SK-N-MC (cell line): ENCODE data around the gene ADARB1.

Experiments
- DNase-seq: peaks from one replicate; pipeline ENCODE4 v3.0.0-alpha.2; 2011; ENCODE audit warnings: low read depth, low spot score
- H3K27ac ChIP-seq: fragments of 200-600 bp; sonication (generic); 2 replicates; pipeline ENCODE4 v1.5.1; 2016; ENCODE audit warnings: mixed run types
- H3K36me3 ChIP-seq: fragments of 200-600 bp; sonication (generic); 2 replicates; pipeline ENCODE4 v1.6.1; 2017; ENCODE audit warnings: antibody characterized with exemption, low read length, mixed read lengths; ENCODE audit not compliant: insufficient read depth
- H3K4me3 ChIP-seq: fragments of 200-600 bp; sonication (generic); 2 replicates; pipeline ENCODE4 v1.5.1; 2016
- H3K9ac ChIP-seq: fragments of 200-600 bp; sonication (generic); 2 replicates; pipeline ENCODE4 v1.8.0; 2017; ENCODE audit warnings: mixed run types, mixed read lengths; ENCODE audit not compliant: insufficient read length
- H3K9me3 ChIP-seq: fragments of 200-600 bp; sonication (generic); 2 replicates; pipeline ENCODE4 v1.6.1; 2017; ENCODE audit warnings: low read depth, mild to moderate bottlenecking, antibody characterized with exemption, low read length, moderate library complexity, mixed read lengths
- EZH2 ChIP-seq: fragments of 200-600 bp; sonication (generic); IDR thresholded peaks from one replicate; pipeline ENCODE4 v1.6.1; 2017; ENCODE audit warnings: antibody characterized with exemption
- FOXP2 ChIP-seq: optimal IDR thresholded peaks from 2 replicates; pipeline ENCODE3; 2011; ENCODE audit warnings: mild to moderate bottlenecking, moderate library complexity; ENCODE audit not compliant: insufficient read depth; ENCODE audit errors: extremely low read length, control extremely low read depth
- POLR2AphosphoS5 ChIP-seq: IDR thresholded peaks from 2 replicates; pipeline ENCODE4 v1.6.1; 2012; ENCODE audit warnings: mild to moderate bottlenecking, low read depth, low read length, borderline replicate concordance

ADARB1 gene

GRCh38 chr21:45253633-45254459, 179.5 kb downstream of the ADARB1 start:
- no peak overlapping the region for H3K4me3 ChIP-seq
- peaks cover 4% of the 10 kb centered on the region; the same call in 1 of the 2 replicates for H3K9me3 ChIP-seq
- DNase-seq, result no peak
- no peak overlapping the region for H3K27ac ChIP-seq
- TF ChIP-seq EZH2, result no peak
- no peak for TF ChIP-seq FOXP2
- no peak for TF ChIP-seq POLR2AphosphoS5
- H3K36me3 ChIP-seq, result no peaks in the 10 kb centered on the region
- H3K9ac ChIP-seq, result no peak overlapping the region

DNA sequence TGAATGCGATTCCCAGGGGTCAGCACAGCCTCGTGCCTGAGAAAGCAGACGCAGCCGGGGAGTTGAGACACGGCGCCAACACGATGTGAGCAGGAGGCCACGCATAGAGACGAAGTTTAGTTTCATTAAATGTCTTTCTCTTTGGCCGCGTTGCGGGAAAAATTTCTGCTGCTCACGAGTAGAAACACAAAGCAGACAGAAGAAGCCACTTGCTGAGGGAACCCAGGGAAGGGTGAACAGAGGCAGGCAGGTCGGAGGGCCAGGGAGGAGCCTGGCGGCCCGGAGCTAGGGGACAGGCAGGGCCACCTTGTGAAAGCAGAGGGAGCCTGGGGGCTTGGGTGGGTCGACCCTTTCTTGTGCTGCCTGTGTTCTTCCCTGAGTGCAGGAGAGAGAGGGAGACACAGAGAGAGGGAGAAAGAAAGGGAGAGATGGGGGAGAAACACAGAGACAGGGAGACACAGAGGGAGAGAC, 180.1 kb downstream of the ADARB1 start:
- DNase-seq, result no peak
- Histone ChIP-seq H3K9me3 (peaks cover 4% of the 10 kb centered on the region; the same call in 1 of the 2 replicates), H3K36me3 (no peaks in the 10 kb centered on the region), H3K9ac (no peak overlapping the region), H3K27ac (no peak overlapping the region), H3K4me3 (no peak overlapping the region)
- TF ChIP-seq EZH2 (no peak), POLR2AphosphoS5 (no peak), FOXP2 (no peak)

- H3K9me3 ChIP-seq, result peaks cover 4% of the 10 kb centered on the region; the same call in 1 of the 2 replicates
- no peak for TF ChIP-seq POLR2AphosphoS5
- TF ChIP-seq EZH2, result no peak
- TF ChIP-seq FOXP2, result no peak
- no peak for DNase-seq
- H3K4me3 ChIP-seq, result no peak overlapping the region
- H3K27ac ChIP-seq, result no peak overlapping the region
- H3K9ac ChIP-seq, result no peak overlapping the region
- H3K36me3 ChIP-seq, result no peaks in the 10 kb centered on the region
Observed at GRCh38 chr21:45255381-45256020, 181.1 kb downstream of the ADARB1 start.

GRCh38 chr21:45256021-45256911, 181.9 kb downstream of the ADARB1 start:
- Histone ChIP-seq H3K9ac (no peak overlapping the region), H3K27ac (no peak overlapping the region), H3K36me3 (no peaks in the 10 kb centered on the region), H3K4me3 (no peak overlapping the region), H3K9me3 (no peaks in the 10 kb centered on the region)
- no peak for TF ChIP-seq FOXP2
- no peak for TF ChIP-seq EZH2
- no peak for TF ChIP-seq POLR2AphosphoS5
- DNase-seq, result no peak

DNA sequence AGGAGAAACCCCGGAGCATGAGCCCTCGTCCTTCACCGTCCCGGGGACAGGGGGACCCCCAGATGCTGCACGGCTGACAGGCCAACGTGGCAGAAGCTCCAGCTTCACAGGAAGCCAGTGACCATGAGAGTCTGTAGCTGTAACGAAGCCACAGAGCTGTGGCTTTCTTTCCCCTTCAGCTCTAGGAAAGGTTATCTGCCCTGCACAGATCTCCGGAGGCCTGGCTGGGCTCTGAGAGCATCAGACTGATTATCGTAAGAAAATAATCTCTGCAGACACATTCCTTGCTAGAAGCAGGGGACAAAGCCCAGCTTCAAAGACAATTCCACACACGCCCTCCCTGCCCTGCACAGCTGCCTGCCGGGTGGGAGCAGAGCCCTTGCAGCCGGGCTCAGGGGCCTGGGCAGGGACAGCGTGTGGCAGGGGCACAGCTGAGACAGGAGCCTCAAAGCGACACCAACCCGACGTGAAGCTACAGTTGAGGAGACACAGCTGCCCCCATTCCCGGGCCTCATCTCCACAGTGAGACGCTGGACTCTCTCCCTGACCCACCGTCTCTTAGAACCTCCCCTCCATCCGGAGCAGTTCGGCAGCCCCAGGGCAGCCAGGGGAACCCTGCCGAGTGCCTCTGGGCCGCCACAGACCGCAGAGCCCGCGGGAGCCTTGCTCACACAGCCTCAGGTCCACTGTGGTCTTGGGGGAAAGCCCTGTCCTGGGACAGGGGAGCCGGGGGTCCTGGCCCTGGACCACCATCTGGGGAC, 182.7 kb downstream of the ADARB1 start:
- H3K36me3 ChIP-seq, result no peaks in the 10 kb centered on the region
- TF ChIP-seq EZH2, result no peak
- TF ChIP-seq POLR2AphosphoS5, result no peak
- TF ChIP-seq FOXP2, result no peak
- DNase-seq, result no peak
- no peaks in the 10 kb centered on the region for H3K9me3 ChIP-seq
- no peak overlapping the region for H3K4me3 ChIP-seq
- no peak overlapping the region for H3K27ac ChIP-seq
- H3K9ac ChIP-seq, result no peak overlapping the region

- H3K9ac ChIP-seq, result no peak overlapping the region
- H3K4me3 ChIP-seq, result no peak overlapping the region
- no peak for DNase-seq
- H3K36me3 ChIP-seq, result no peaks in the 10 kb centered on the region
- no peak overlapping the region for H3K27ac ChIP-seq
- no peaks in the 10 kb centered on the region for H3K9me3 ChIP-seq
- no peak for TF ChIP-seq FOXP2
- TF ChIP-seq EZH2, result no peak
- TF ChIP-seq POLR2AphosphoS5, result no peak
Observed at GRCh38 chr21:45257673-45258341, 183.4 kb downstream of the ADARB1 start.

GRCh38 chr21:45258466-45258865, 184.1 kb downstream of the ADARB1 start:
- no peaks in the 10 kb centered on the region for H3K9me3 ChIP-seq
- no peak overlapping the region for H3K27ac ChIP-seq
- peaks cover 2% of the 10 kb centered on the region; the same call in 1 of the 2 replicates for H3K36me3 ChIP-seq
- no peak overlapping the region for H3K4me3 ChIP-seq
- no peak overlapping the region for H3K9ac ChIP-seq
- TF ChIP-seq EZH2 (no peak), POLR2AphosphoS5 (no peak), FOXP2 (no peak)
- no peak for DNase-seq
